ENCODE results near the gene RHOT2. TPM values are rescaled to one million over a fixed set of nuclear protein-coding genes. Genes with fewer than 3 reads are reported as not detected.

The RHOT2 gene
- total RNA-seq, 1 experiment from 2014 or later: 210 TPM

DNA sequence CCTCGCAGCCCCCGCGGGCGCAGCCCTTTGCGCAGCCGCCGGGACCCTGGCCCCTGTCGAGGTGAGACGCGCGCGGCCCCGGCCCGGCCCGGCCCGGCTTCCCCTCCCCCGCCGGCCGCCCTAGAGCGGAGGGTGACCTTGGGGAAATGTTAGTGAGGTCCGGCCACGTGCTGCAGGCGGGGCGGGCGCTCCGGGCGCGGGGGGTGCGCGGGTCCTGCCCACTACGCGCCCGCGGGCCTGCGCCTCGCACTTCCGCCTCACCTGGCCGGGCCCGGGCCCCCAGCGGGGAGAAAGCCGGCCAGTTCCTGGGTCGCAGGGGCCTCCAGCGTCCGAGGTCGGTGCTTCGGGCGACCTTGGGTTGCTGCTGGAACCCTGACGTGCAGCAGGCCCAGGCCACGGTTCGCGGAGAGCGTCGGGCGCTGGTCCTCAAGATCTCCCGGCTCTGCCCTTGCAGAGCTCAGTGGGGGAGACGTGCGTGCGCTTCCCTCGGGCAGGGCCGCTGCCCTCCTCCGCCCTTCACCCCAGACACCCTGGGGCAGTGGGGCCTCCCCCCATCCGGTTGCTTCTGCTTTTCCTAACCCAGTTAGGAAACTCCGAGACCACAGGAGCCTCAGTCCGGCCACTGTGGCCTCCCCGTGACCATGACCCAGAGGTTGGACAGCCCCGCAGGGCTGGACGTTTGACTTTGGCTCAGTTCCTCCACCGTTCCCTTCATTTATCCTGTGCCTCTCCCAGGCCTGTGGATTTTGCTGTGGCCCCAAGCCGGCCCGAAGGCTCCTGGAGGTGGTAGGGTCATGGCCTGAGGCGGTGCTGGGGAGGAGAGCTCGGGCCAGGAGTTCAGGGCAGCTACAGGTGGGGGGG lies 25.5 kb upstream of the RHOT2 start:
- Histone ChIP-seq H3K79me1 (ENCODE audit: insufficient read depth, low read depth, low read length, poor library complexity, severe bottlenecking) (no peaks in the 10 kb centered on the region), H3K27me3 (ENCODE audit: insufficient read depth, low read length) (no peaks in the 10 kb centered on the region), H3K56ac (ENCODE audit: insufficient read length, low read depth, low read length) (no peak overlapping the region), H3K23ac (ENCODE audit: insufficient read length, low read depth, low read length) (no peak overlapping the region), H2BK5ac (ENCODE audit: insufficient read length, low read length) (no peak overlapping the region), H2BK120ac (ENCODE audit: low read depth, low read length, poor library complexity, severe bottlenecking) (no peak overlapping the region), H3K18ac (ENCODE audit: insufficient read length, low read depth, low read length) (peak overlapping the region; percentile 0), H3K14ac (ENCODE audit: insufficient read depth, low read length) (0 out of 2 replicates have a peak overlapping the region, but pooled peaks have one; percentile 10), H3K27ac (ENCODE audit: insufficient read length, low read depth, low read length) (no peak overlapping the region), H3K9ac (ENCODE audit: extremely low read depth, insufficient read length, low read length) (peak overlapping the region; percentile 1), H4K5ac (ENCODE audit: insufficient read length, low read depth, low read length) (no peak overlapping the region), H4K20me1 (ENCODE audit: control insufficient read depth, insufficient read depth, insufficient read length) (no peaks in the 10 kb centered on the region), H2BK20ac (ENCODE audit: low read depth, low read length, poor library complexity, severe bottlenecking) (no peak overlapping the region), H2BK12ac (ENCODE audit: insufficient read length, low read depth, low read length) (no peak overlapping the region), H3K9me3 (ENCODE audit: control insufficient read depth, low read depth, low read length) (no peaks in the 10 kb centered on the region), H3T11ph (ENCODE audit: low read length) (no peak overlapping the region), H4K8ac (replicated peaks; ENCODE audit: insufficient read length, low read depth, low read length) (no peak overlapping the region), H3K23me2 (ENCODE audit: insufficient read length, low read depth, low read length, poor library complexity, severe bottlenecking) (peaks cover 6% of the 10 kb centered on the region), H2BK15ac (ENCODE audit: low read depth, low read length) (no peak overlapping the region), H3K4ac (ENCODE audit: low read depth, low read length) (no peak overlapping the region), H2AFZ (ENCODE audit: low read length) (no peak overlapping the region), H3K79me2 (ENCODE audit: insufficient read depth, low read length) (no peaks in the 10 kb centered on the region), H3K4me1 (ENCODE audit: insufficient read depth, low read length) (no peaks in the 10 kb centered on the region; the same call in 1 of the 2 replicates), H3K4me2 (ENCODE audit: insufficient read depth, insufficient read length, low read length) (peak overlapping the region; percentile 55), H2AK5ac (ENCODE audit: insufficient read length, low read length) (no peak overlapping the region), H4K91ac (ENCODE audit: insufficient read length, low read depth, low read length) (no peak overlapping the region)
- H3K4me1 Mint-ChIP-seq: peaks cover 13 to 27% of the 10 kb centered on the region in 2 experiments
- H3K36me3 Mint-ChIP-seq (ENCODE audit: insufficient read depth in 1 of 3, low read depth in 3 of 3): peaks cover 2 to 15% (median 4%) of the 10 kb centered on the region in 3 experiments; a peak in 4 of 7 replicates
- no peak for DNase-seq
- TF ChIP-seq, protein P1, sequence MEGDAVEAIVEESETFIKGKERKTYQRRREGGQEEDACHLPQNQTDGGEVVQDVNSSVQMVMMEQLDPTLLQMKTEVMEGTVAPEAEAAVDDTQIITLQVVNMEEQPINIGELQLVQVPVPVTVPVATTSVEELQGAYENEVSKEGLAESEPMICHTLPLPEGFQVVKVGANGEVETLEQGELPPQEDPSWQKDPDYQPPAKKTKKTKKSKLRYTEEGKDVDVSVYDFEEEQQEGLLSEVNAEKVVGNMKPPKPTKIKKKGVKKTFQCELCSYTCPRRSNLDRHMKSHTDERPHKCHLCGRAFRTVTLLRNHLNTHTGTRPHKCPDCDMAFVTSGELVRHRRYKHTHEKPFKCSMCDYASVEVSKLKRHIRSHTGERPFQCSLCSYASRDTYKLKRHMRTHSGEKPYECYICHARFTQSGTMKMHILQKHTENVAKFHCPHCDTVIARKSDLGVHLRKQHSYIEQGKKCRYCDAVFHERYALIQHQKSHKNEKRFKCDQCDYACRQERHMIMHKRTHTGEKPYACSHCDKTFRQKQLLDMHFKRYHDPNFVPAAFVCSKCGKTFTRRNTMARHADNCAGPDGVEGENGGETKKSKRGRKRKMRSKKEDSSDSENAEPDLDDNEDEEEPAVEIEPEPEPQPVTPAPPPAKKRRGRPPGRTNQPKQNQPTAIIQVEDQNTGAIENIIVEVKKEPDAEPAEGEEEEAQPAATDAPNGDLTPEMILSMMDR (conservative IDR thresholded peaks at IDR 0.05): no peak
- H3K9me3 Mint-ChIP-seq: no peaks in the 10 kb centered on the region
- no peaks in the 10 kb centered on the region; the same call in 1 of the 2 replicates for H3K27me3 Mint-ChIP-seq (ENCODE audit: low read depth)
- H3K4me3 Mint-ChIP-seq: peak overlapping the region; percentile 68 to 77
- no CpG with 5 or more reads among the region's 72 CpGs for WGBS (ENCODE audit: extremely low coverage, insufficient read length, low lambda C conversion rate)
- peak overlapping the region in 1 of 3 experiments; percentile 53; a peak in 1 of 7 replicates for H3K27ac Mint-ChIP-seq

All from H9 (cell line).